ENCODE measurements around the gene FILIP1L.

The FILIP1L gene

DNA sequence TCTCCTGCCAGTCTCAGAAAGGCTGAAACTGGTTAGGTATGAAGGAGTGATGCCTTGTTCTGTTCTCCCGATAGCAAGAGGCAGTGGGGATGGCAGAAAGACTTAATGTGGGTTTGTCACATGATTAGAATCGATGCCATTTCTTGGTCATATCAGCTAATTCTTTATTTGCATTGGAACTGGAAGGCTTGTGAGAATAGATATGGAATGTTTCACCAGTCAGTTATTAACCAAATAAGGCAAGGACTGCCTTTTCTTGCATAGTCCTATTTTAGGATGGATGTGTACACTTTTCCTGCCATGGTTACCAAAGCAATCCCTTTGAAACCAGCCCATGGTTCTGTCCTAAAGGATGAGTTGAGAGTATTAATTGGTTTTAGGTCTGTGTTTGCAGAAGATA lies 33.7 kb downstream of the FILIP1L start:
- no peak for DNase-seq (ENCODE audit: extremely low read depth, insufficient read length)
- TF ChIP-seq, protein P1, sequence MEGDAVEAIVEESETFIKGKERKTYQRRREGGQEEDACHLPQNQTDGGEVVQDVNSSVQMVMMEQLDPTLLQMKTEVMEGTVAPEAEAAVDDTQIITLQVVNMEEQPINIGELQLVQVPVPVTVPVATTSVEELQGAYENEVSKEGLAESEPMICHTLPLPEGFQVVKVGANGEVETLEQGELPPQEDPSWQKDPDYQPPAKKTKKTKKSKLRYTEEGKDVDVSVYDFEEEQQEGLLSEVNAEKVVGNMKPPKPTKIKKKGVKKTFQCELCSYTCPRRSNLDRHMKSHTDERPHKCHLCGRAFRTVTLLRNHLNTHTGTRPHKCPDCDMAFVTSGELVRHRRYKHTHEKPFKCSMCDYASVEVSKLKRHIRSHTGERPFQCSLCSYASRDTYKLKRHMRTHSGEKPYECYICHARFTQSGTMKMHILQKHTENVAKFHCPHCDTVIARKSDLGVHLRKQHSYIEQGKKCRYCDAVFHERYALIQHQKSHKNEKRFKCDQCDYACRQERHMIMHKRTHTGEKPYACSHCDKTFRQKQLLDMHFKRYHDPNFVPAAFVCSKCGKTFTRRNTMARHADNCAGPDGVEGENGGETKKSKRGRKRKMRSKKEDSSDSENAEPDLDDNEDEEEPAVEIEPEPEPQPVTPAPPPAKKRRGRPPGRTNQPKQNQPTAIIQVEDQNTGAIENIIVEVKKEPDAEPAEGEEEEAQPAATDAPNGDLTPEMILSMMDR (IDR thresholded peaks at IDR 0.05; ENCODE audit: insufficient read depth, low read length, poor library complexity, severe bottlenecking) = no peak
- Histone ChIP-seq H3K4me3 (replicated peaks; ENCODE audit: low read depth, low read length) (no peak overlapping the region), H3K27me3 (replicated peaks; ENCODE audit: control insufficient read depth, insufficient read depth, low read length) (no peaks in the 10 kb centered on the region), H3K36me3 (ENCODE audit: control insufficient read depth, insufficient read depth, low read length) (no peaks in the 10 kb centered on the region)

DNA sequence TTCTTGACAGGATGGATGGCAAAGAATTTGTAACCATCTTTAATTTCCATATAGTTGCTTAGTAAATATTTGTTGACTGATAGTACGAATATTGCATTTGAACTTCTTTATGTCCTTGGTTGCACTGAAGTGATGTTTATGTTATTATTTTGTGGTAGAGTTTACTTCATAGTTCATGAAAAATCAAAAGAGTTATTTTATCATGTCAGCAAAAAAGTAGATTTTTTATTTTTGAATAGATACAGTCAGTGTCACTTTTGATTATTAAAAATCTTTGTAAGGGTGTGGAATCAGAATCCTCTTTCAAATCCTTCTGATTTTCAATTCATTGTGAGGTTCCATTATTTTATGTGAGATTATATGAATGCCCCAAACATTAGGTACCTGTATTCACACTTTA lies 35.0 kb downstream of the FILIP1L start:
- H3K4me3 ChIP-seq (replicated peaks; ENCODE audit: low read depth, low read length) = no peak overlapping the region
- TF ChIP-seq, protein P1 (IDR thresholded peaks at IDR 0.05; ENCODE audit: insufficient read depth, low read length, poor library complexity, severe bottlenecking) = no peak
- no peaks in the 10 kb centered on the region for H3K36me3 ChIP-seq (ENCODE audit: control insufficient read depth, insufficient read depth, low read length)
- H3K27me3 ChIP-seq (replicated peaks; ENCODE audit: control insufficient read depth, insufficient read depth, low read length) = no peaks in the 10 kb centered on the region
- no peak for DNase-seq (ENCODE audit: extremely low read depth, insufficient read length)

DNA sequence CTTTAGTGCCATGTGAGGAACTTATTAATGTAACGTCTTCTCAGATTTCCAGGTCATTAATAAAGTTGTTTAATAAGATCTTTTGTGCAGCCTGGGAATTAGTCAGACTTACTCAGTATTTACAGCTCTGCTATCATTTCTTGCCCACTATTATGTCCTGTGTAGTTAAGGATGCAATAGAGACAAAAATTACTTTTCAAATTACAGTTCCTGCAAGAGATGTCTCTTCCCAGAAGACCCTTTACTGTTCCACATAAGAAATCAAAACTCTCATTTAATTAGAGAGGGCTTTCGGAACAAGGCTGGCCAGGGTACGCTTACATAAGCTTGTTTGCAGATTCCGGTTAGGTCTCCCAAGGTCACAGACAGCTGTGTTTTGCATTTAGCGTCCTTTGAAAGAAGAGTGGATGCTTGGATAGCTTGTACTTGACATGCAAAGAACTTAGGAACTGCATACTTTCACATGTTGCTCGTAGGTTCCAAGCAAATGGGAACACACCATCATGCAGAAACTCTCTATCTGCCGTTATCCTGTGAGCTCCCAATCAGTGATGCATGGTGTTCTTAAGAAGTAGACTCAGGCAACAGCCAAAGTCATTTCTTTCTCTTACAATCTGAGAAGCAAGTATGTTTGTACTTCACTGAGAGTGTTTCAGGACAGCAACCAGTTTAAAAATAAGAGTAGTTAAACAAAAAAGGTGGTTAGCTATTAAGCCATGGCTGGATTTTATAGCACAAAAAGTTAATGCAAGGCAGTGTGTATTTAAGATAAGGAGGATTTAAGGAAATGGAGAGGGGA lies 37.4 kb downstream of the FILIP1L start:
- Histone ChIP-seq H3K4me3 (replicated peaks; ENCODE audit: low read depth, low read length) (no peak overlapping the region), H3K36me3 (ENCODE audit: control insufficient read depth, insufficient read depth, low read length) (no peaks in the 10 kb centered on the region), H3K27me3 (replicated peaks; ENCODE audit: control insufficient read depth, insufficient read depth, low read length) (no peaks in the 10 kb centered on the region)
- no peak for DNase-seq (ENCODE audit: extremely low read depth, insufficient read length)
- TF ChIP-seq, protein P1 (IDR thresholded peaks at IDR 0.05; ENCODE audit: insufficient read depth, low read length, poor library complexity, severe bottlenecking) = no peak

DNA sequence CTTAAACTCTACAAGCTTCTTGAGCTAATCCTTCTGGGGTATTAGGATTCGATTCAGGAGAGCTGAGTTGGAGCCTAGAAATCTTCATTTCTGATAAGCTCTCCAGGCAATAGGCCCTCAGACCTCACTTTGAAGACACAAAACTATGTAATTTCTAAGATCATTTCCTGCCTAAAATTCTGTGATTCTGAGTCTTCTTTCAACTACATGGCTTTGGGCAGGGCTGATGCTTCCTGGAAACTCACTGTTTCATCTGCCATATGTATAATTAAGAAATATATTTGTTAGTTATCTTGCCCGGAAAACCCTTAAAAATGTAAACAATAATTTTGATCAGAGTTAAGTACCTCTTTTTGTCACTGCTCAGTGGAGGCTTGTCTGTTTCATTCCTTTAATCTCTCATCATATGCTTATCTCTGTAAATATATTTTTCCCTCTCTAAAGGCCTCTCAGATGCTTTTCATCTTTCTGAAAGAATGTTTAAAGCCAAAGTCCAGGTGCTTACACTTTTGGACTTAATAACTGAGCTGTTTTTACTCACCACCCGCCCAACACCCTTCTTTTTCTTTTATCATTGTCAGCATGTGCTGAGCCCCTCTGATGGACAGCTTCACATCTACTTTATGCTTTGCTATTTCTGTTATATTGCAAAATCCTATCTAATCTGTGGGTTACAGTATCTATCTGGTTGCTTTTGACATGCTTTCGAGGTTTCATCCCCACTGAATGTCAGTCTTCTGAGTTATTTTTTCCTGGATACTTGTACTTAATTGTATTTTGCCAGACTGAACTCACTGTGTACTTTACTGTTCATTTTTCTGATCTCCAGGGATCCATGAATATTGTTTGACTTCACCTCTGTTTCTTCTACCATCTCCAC lies 38.2 kb downstream of the FILIP1L start:
- Histone ChIP-seq H3K4me3 (replicated peaks; ENCODE audit: low read depth, low read length) (no peak overlapping the region), H3K27me3 (replicated peaks; ENCODE audit: control insufficient read depth, insufficient read depth, low read length) (no peaks in the 10 kb centered on the region), H3K36me3 (ENCODE audit: control insufficient read depth, insufficient read depth, low read length) (no peaks in the 10 kb centered on the region)
- no peak for DNase-seq (ENCODE audit: extremely low read depth, insufficient read length)
- TF ChIP-seq, protein P1 (IDR thresholded peaks at IDR 0.05; ENCODE audit: insufficient read depth, low read length, poor library complexity, severe bottlenecking) = no peak

DNA sequence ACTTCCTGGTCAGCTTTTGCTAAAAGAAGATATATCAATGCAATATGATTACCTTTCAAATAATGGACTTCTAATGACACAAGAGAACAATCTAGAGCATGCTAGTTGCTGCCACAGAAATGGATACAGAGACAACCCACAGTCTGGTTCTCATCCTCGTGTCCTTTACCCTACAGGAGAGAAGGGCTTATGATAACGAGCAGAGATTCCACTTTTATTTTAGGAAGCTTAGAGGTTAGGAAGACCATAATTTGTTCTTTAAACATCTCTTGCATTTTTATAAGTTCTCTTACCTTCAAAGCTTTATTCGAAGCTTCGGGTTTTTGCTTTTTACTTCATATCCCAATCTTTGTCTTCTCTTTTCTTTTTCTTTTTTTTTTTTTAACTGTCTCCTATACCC lies 39.1 kb downstream of the FILIP1L start:
- TF ChIP-seq, protein P1 (IDR thresholded peaks at IDR 0.05; ENCODE audit: insufficient read depth, low read length, poor library complexity, severe bottlenecking) = no peak
- Histone ChIP-seq H3K36me3 (ENCODE audit: control insufficient read depth, insufficient read depth, low read length) (no peaks in the 10 kb centered on the region), H3K27me3 (replicated peaks; ENCODE audit: control insufficient read depth, insufficient read depth, low read length) (no peaks in the 10 kb centered on the region), H3K4me3 (replicated peaks; ENCODE audit: low read depth, low read length) (no peak overlapping the region)
- DNase-seq (ENCODE audit: extremely low read depth, insufficient read length) = no peak

Measured in GM06990 (cell line).